Coronary artery (tissue), 2 donors: ENCODE results near the gene HMCN1.
"Not testable (repeated sequence)": the region's sequence is repeated elsewhere in the genome, so short reads cannot be mapped to it uniquely, and the experiment has no call there.

Experiments
- DNase-seq: peaks from one replicate; pipeline ENCODE4 v3.0.0-alpha.2; 2017; ENCODE audit warnings: low spot score
- H3K27ac ChIP-seq, 2 donors: fragments of 200-600 bp; sonication (generic); one replicate each; pipeline ENCODE4 v1.5.1; 2016 to 2019
- H3K4me3 ChIP-seq: fragments of 200-600 bp; sonication (generic); 2 replicates; pipeline ENCODE4 v1.5.1; 2016; ENCODE audit warnings: mild to moderate bottlenecking, moderate library complexity
- TF ChIP-seq, protein P1 (sequence below): fragments of 200-600 bp; sonication (generic); IDR thresholded peaks from one replicate; pipeline ENCODE4 v1.5.1; 2019; ENCODE audit warnings: antibody characterized with exemption

Gene HMCN1

GRCh38 chr1:185787238-185787637, 53.0 kb downstream of the HMCN1 start:
- TF ChIP-seq, protein P1, sequence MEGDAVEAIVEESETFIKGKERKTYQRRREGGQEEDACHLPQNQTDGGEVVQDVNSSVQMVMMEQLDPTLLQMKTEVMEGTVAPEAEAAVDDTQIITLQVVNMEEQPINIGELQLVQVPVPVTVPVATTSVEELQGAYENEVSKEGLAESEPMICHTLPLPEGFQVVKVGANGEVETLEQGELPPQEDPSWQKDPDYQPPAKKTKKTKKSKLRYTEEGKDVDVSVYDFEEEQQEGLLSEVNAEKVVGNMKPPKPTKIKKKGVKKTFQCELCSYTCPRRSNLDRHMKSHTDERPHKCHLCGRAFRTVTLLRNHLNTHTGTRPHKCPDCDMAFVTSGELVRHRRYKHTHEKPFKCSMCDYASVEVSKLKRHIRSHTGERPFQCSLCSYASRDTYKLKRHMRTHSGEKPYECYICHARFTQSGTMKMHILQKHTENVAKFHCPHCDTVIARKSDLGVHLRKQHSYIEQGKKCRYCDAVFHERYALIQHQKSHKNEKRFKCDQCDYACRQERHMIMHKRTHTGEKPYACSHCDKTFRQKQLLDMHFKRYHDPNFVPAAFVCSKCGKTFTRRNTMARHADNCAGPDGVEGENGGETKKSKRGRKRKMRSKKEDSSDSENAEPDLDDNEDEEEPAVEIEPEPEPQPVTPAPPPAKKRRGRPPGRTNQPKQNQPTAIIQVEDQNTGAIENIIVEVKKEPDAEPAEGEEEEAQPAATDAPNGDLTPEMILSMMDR: no peak
- DNase-seq: no peak
- Histone ChIP-seq H3K27ac (no peak overlapping the region), H3K4me3 (no peak overlapping the region)

DNA sequence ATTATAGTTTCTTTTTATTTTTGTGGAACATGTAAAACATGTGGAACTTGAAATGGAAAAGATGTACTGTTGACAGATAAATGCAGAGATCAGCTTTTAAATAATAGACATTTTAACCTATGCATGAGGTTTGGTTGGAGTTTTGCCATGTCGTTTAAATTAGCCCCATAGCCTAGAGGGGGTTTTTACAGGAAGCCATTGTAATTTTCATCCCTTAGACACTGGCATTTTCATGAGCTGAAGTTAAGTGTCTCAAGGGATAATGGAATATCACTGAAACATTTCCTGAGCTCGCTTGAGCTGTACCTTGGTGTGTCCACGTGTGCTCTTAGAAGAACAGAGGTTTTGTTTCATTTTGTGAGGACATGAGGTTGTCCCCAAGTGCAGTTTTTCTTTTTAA, 54.2 kb downstream of the HMCN1 start:
- TF ChIP-seq, protein P1: no peak
- no peak for DNase-seq
- no peak overlapping the region for H3K4me3 ChIP-seq
- H3K27ac ChIP-seq: no peak overlapping the region

GRCh38 chr1:185789501-185790193, 55.5 kb downstream of the HMCN1 start:
- no peak overlapping the region for H3K4me3 ChIP-seq
- H3K27ac ChIP-seq: peak overlapping the region in 1 of 2 donors; percentile 40
- no peak for DNase-seq
- TF ChIP-seq, protein P1: no peak

DNA sequence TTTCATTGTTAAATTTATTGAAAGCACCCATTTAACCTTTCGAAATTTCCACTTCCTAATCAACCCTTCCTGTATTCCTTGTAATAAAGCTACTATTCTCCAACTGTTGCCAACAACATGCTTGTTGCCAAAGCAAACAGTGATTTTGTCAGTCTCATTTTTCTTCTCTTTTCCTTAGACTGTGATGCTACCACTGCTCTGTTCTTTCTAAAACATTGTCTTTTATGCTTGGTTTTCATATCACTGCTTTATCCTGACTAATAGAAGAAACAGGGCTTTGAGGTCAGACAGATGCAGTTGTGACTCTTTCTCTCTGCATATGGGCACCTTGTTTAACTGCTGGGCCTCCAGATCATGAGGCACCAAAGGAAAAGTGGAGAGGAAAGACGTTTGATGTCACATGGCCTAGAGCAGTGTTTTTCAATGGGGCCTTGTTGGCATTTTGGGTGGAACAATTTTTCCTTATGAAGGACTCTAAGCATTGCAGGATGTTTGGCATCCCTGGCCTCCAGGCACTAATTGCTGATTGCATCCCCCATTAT, 56.1 kb downstream of the HMCN1 start:
- TF ChIP-seq, protein P1: no peak
- H3K4me3 ChIP-seq: no peak overlapping the region
- H3K27ac ChIP-seq: peak overlapping the region in 1 of 2 donors; percentile 40
- no peak for DNase-seq

DNA sequence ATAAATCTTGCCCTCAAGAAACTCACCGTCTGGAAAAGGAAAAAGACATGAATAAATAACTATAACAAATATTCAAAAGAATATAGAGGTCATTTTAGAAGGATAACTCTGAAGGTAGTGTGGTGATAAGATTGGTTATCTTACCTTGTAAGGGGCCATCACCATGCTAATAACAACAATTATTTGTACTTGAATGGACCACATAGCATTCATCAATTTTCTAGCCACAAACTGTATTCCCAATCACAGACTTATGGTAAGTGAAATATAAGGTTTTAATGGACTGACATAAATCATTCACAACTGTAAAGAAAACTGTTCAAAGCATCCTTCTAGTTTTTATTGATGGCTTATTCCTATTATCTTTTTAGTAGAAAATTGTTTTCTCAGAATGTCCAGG, 57.8 kb downstream of the HMCN1 start:
- TF ChIP-seq, protein P1: no peak
- Histone ChIP-seq H3K4me3 (no peak overlapping the region), H3K27ac (no peak overlapping the region)

GRCh38 chr1:185794495-185794894, 60.3 kb downstream of the HMCN1 start:
- not testable (repeated sequence) for DNase-seq, H3K27ac ChIP-seq, H3K4me3 ChIP-seq

More for the DNA sequence above, 57.8 kb downstream of the HMCN1 start:
- DNase-seq: no peak

GRCh38 chr1:185795181-185795580, 61.0 kb downstream of the HMCN1 start:
- H3K4me3 ChIP-seq: no peak overlapping the region
- TF ChIP-seq, protein P1: no peak

More at GRCh38 chr1:185795181-185795580, 61.0 kb downstream of the HMCN1 start:
- no peak overlapping the region for H3K27ac ChIP-seq
- DNase-seq: no peak
